ENCODE measurements around the gene NOTCH1. TPM values are rescaled to one million over a fixed set of nuclear protein-coding genes. Genes with fewer than 3 reads are reported as not detected.
A peak's percentile ranks its signal among the peaks of the same experiment; 100 is the strongest.

Gene NOTCH1
- total and polyA plus RNA-seq, 2 of the 8 experiments (the other 6 are each of a cell fraction or from before 2014, with no cell fraction given), result 6.9 to 55.6 TPM

- Histone ChIP-seq H4K91ac (replicated peaks; ENCODE audit: insufficient read length, low read length) (peak overlapping the region; percentile 100), H2BK20ac (ENCODE audit: low read length) (peak overlapping the region; percentile 99), H3K79me1 (ENCODE audit: low read depth, low read length) (no peaks in the 10 kb centered on the region), H3K14ac (ENCODE audit: insufficient read length) (no peak overlapping the region), H4K8ac (ENCODE audit: extremely low read depth, insufficient read depth, low read length) (peak overlapping the region; percentile 81; the same call in 1 of the 2 replicates), H3K23me2 (ENCODE audit: low read depth, low read length) (peaks cover 10% of the 10 kb centered on the region), H3K4me3 (ENCODE audit: extremely low read depth in 1 of 4, insufficient read depth in 2 of 4, low read depth in 3 of 4, low read length in 4 of 4) (peak overlapping the region in 3 of 4 experiments; percentile 32 to 53 (median 36); a peak in 6 of 8 replicates), H3K27me3 (replicated peaks in 1 of 4; ENCODE audit: control insufficient read depth in 3 of 4, extremely low read depth in 1 of 4, insufficient read depth in 3 of 4, low read length in 3 of 4) (no peaks in the 10 kb centered on the region), H2BK5ac (ENCODE audit: low read depth, low read length) (peak overlapping the region; percentile 99), H4K20me1 (replicated peaks in 1 of 2; ENCODE audit: control insufficient read depth in 1 of 2, insufficient read depth in 2 of 2, low read length in 2 of 2) (peaks cover 0 to 2% of the 10 kb centered on the region in 2 experiments), H3K23ac (ENCODE audit: insufficient read length) (no peak overlapping the region), H2BK12ac (ENCODE audit: low read depth, low read length) (peak overlapping the region; percentile 100; the same call in 1 of the 2 replicates), H3K9ac (replicated peaks in 1 of 4; ENCODE audit: extremely low read depth in 1 of 4, low read depth in 3 of 4, low read length in 3 of 4) (peak overlapping the region in 2 of 4 experiments; percentile 4 to 25; a peak in 4 of 7 replicates), H3K36me3 (ENCODE audit: control insufficient read depth in 2 of 4, insufficient read depth in 4 of 4, low read length in 3 of 4) (no peaks in the 10 kb centered on the region), H3K18ac (ENCODE audit: extremely low read depth, low read length) (peak overlapping the region; percentile 86), H2BK15ac (ENCODE audit: low read length) (peak overlapping the region; percentile 18; the same call in 1 of the 2 replicates), H3K4me1 (replicated peaks in 1 of 4; ENCODE audit: control insufficient read depth in 3 of 4, insufficient read depth in 4 of 4, low read length in 3 of 4) (peaks cover 3 to 48% (median 36%) of the 10 kb centered on the region in 4 experiments), H3K56ac (replicated peaks; ENCODE audit: insufficient read length, low read depth, low read length) (peak overlapping the region; percentile 63), H3K79me2 (ENCODE audit: control insufficient read depth in 1 of 2, insufficient read depth in 2 of 2, low read length in 2 of 2) (no peaks in the 10 kb centered on the region), H3K9me3 (ENCODE audit: insufficient read depth in 2 of 2, low read depth in 1 of 2, low read length in 1 of 2) (peaks cover 0 to 3% of the 10 kb centered on the region in 2 experiments; a peak in 1 of 4 replicates), H2AFZ (ENCODE audit: low read length) (no peak overlapping the region), H3K4me2 (ENCODE audit: insufficient read depth in 1 of 2, low read depth in 2 of 2, low read length in 2 of 2) (peak overlapping the region; percentile 68 to 80), H4K5ac (ENCODE audit: insufficient read length, low read depth, low read length) (peak overlapping the region; percentile 80), H3K4ac (replicated peaks; ENCODE audit: insufficient read length, low read depth, low read length) (peak overlapping the region; percentile 48), H2BK120ac (replicated peaks; ENCODE audit: low read depth, low read length) (peak overlapping the region; percentile 98), H3K27ac (ENCODE audit: low read depth, low read length) (0 out of 2 replicates have a peak overlapping the region, but pooled peaks have one; percentile 56), H2AK5ac (ENCODE audit: low read depth, low read length) (peak overlapping the region; percentile 100; the same call in 1 of the 2 replicates)
- FAIRE-seq, result no peak
- 8% methylated on average over 22 of the region's 33 CpGs; no CpG with 5 or more reads in 1 of the 2 experiments for WGBS, 2 experiments (ENCODE audit: extremely low coverage in 1 of 2, insufficient coverage in 1 of 2, insufficient read length in 1 of 2, insufficient replicate concordance in 2 of 2, low coverage in 1 of 2, low lambda C conversion rate in 2 of 2, missing lambda C conversion rate in 1 of 2)
- ChIA-PET POLR2A (ENCODE audit: partially characterized antibody) (interaction anchor here (0.7 to 3.4 kb wide), 14 partner anchors 9 to 61 kb away, joined by 3 to 30 read pairs (median 5); no protein-coding TSS in a partner anchor), CTCF (ENCODE audit: partially characterized antibody) (interaction anchor here (1.1 to 2.9 kb wide), 11 partner anchors 9 to 102 kb away, joined by 3 to 8 read pairs (median 4); no protein-coding TSS in a partner anchor)
- DNase-seq (ENCODE audit: low read depth in 1 of 2, low spot score in 2 of 2), result peak in 1 of 2 experiments; percentile 85
- TF ChIP-seq SRF (IDR thresholded peaks at IDR 0.05; ENCODE audit: low read depth, low read length) (no peak), RBBP5 (IDR thresholded peaks at IDR 0.05; ENCODE audit: borderline replicate concordance, low read depth, low read length) (peak; percentile 54), NANOG (IDR thresholded peaks at IDR 0.05; ENCODE audit: insufficient read depth, low read depth, low read length, poor library complexity, severe bottlenecking) (no peak), EGR1 (IDR thresholded peaks at IDR 0.05; ENCODE audit: borderline replicate concordance, low read depth, low read length) (peak; percentile 62; the same call in 1 of the 2 replicates), CTCF (IDR thresholded peaks at IDR 0.05; ENCODE audit: control extremely low read depth in 1 of 3, insufficient read depth in 1 of 3, low read depth in 1 of 3, low read length in 3 of 3) (no peak), SIN3A (conservative IDR thresholded peaks at IDR 0.05 in 1 of 2, IDR thresholded peaks at IDR 0.05 in 1 of 2; ENCODE audit: low read depth in 1 of 2, low read length in 2 of 2) (no peak), CEBPB (IDR thresholded peaks at IDR 0.05; ENCODE audit: low read depth, low read length) (no peak)
Measured at GRCh38 chr9:136587145-136587943, 41.5 kb upstream of the NOTCH1 start.
